HL-60/S4 treated with phorbol 12-myristate 13-acetate at 8.2 ng/mL for 4 days and 3 days (cell line): Measurements from ENCODE around the gene IQCF6.
"Not testable (repeated sequence)": the region's sequence is repeated elsewhere in the genome, so short reads cannot be mapped to it uniquely, and the experiment has no call there.

Source experiments
- in situ Hi-C: fragments of 300-500 bp; cut with MboI; formaldehyde crosslinking; loops from 2 replicates; pipeline ENCODE4 v1.15.0; 2022; ENCODE audit warnings: low sequenced_read_pairs

IQCF6 gene

GRCh38 chr3:51779137-51779536 is at the start of gene IQCF6:
TSS of gene IQCF6 (minus strand) at chr3:51779237. CDS start at chr3:51779224, 13 bp downstream.
- in situ Hi-C loops, result no loop called here

- in situ Hi-C loops, result no loop called here
Measured at GRCh38 chr3:51828297-51828696, 49.3 kb upstream of the IQCF6 start.

GRCh38 chr3:51819709-51820406 is 40.8 kb upstream of the IQCF6 start:
- in situ Hi-C loops, result no loop called here

- in situ Hi-C loops, result no loop called here
Measured at GRCh38 chr3:51819151-51819550, 40.1 kb upstream of the IQCF6 start.

GRCh38 chr3:51817375-51817774 is 38.3 kb upstream of the IQCF6 start:
- in situ Hi-C loops, result no loop called here

GRCh38 chr3:51816723-51817122 is 37.7 kb upstream of the IQCF6 start:
- in situ Hi-C loops, result no loop called here

- in situ Hi-C loops, result no loop called here
Measured at GRCh38 chr3:51815614-51816013, 36.6 kb upstream of the IQCF6 start.

GRCh38 chr3:51814034-51814433 is 35.0 kb upstream of the IQCF6 start:
- in situ Hi-C loops, result no loop called here

GRCh38 chr3:51813539-51813938 is 34.5 kb upstream of the IQCF6 start:
- in situ Hi-C loops, result no loop called here

GRCh38 chr3:51808934-51809333 is 29.9 kb upstream of the IQCF6 start:
- in situ Hi-C loops, result no loop called here

- in situ Hi-C loops, result no loop called here
Measured at GRCh38 chr3:51802106-51802703, 23.2 kb upstream of the IQCF6 start.

GRCh38 chr3:51800750-51801125 is 21.7 kb upstream of the IQCF6 start:
- in situ Hi-C loops, result no loop called here

GRCh38 chr3:51799879-51800749 is 21.1 kb upstream of the IQCF6 start:
- in situ Hi-C loops, result no loop called here

- in situ Hi-C loops, result no loop called here
Measured at GRCh38 chr3:51798411-51798963, 19.4 kb upstream of the IQCF6 start.

GRCh38 chr3:51796854-51797253 is 17.8 kb upstream of the IQCF6 start:
- in situ Hi-C loops, result no loop called here

- in situ Hi-C loops, result no loop called here
Measured at GRCh38 chr3:51794206-51794605, 15.2 kb upstream of the IQCF6 start.

- in situ Hi-C loops, result no loop called here
Measured at GRCh38 chr3:51792206-51792605, 13.2 kb upstream of the IQCF6 start.

GRCh38 chr3:51789437-51789836 is 10.4 kb upstream of the IQCF6 start:
- in situ Hi-C loops, result no loop called here

GRCh38 chr3:51787576-51787975 is 8.5 kb upstream of the IQCF6 start:
- in situ Hi-C loops, result not testable (repeated sequence)

- in situ Hi-C loops, result no loop called here
Measured at GRCh38 chr3:51786267-51786666, 7.2 kb upstream of the IQCF6 start.

GRCh38 chr3:51778554-51778953 is 483 bp downstream of the IQCF6 start:
- in situ Hi-C loops, result no loop called here

GRCh38 chr3:51777985-51778384 is 1.1 kb downstream of the IQCF6 start:
- in situ Hi-C loops, result no loop called here
